G401 (cell line): ENCODE results near the gene CDK5RAP2. TPM values are rescaled to one million over a fixed set of nuclear protein-coding genes. Genes with fewer than 3 reads are reported as not detected.

Experiments used
- DNase-seq: peaks from one replicate; pipeline ENCODE4 v3.0.0-alpha.2; 2015; ENCODE audit warnings: low spot score
- in situ Hi-C: cut with HindIII; loops from 2 replicates; pipeline ENCODE4 v1.10.0; 2016; ENCODE audit warnings: low sequenced_read_pairs, mixed read lengths
- total RNA-seq: library from RNA; depleted of rRNA; stranded (reverse); fragments of >200 nt; shearing (Covaris generic); gene quantifications from 2 replicates; pipeline ENCODE4 v1.2.3, GENCODE V29; 2014

The CDK5RAP2 gene
- total RNA-seq, 1 experiment from 2014 or later: 54.8 TPM

- DNase-seq: no peak
- in situ Hi-C loops: no loop called here
Observed at GRCh38 chr9:120449566-120449965, 130.4 kb downstream of the CDK5RAP2 start.

- no peak for DNase-seq
- in situ Hi-C loops: no loop called here
Observed at GRCh38 chr9:120447959-120448500, 131.9 kb downstream of the CDK5RAP2 start.

- DNase-seq: no peak
- in situ Hi-C loops: no loop called here
Observed at GRCh38 chr9:120446671-120447070, 133.3 kb downstream of the CDK5RAP2 start.

- in situ Hi-C loops: no loop called here
Observed at GRCh38 chr9:120443976-120444375, 136.0 kb downstream of the CDK5RAP2 start.

GRCh38 chr9:120443489-120443888 lies 136.5 kb downstream of the CDK5RAP2 start:
- in situ Hi-C loops: no loop called here
- DNase-seq: no peak

More at GRCh38 chr9:120443976-120444375, 136.0 kb downstream of the CDK5RAP2 start:
- DNase-seq: no peak

- in situ Hi-C loops: no loop called here
Observed at GRCh38 chr9:120442308-120442995, 137.5 kb downstream of the CDK5RAP2 start.

GRCh38 chr9:120441426-120442307 lies 138.3 kb downstream of the CDK5RAP2 start:
- in situ Hi-C loops: no loop called here
- no peak for DNase-seq

More at GRCh38 chr9:120442308-120442995, 137.5 kb downstream of the CDK5RAP2 start:
- no peak for DNase-seq

- in situ Hi-C loops: no loop called here
- no peak for DNase-seq
Observed at GRCh38 chr9:120440791-120441190, 139.2 kb downstream of the CDK5RAP2 start.

- in situ Hi-C loops: no loop called here
- no peak for DNase-seq
Observed at GRCh38 chr9:120439926-120440325, 140.0 kb downstream of the CDK5RAP2 start.

- in situ Hi-C loops: no loop called here
- DNase-seq: peak; percentile 24
Observed at GRCh38 chr9:120438836-120439546, 141.0 kb downstream of the CDK5RAP2 start.

- in situ Hi-C loops: no loop called here
- no peak for DNase-seq
Observed at GRCh38 chr9:120438111-120438510, 141.9 kb downstream of the CDK5RAP2 start.

GRCh38 chr9:120436983-120437475 lies 142.9 kb downstream of the CDK5RAP2 start:
- DNase-seq: no peak
- in situ Hi-C loops: no loop called here

- no peak for DNase-seq
- in situ Hi-C loops: no loop called here
Observed at GRCh38 chr9:120436446-120436845, 143.5 kb downstream of the CDK5RAP2 start.

- DNase-seq: no peak
- in situ Hi-C loops: no loop called here
Observed at GRCh38 chr9:120435091-120435490, 144.9 kb downstream of the CDK5RAP2 start.

- in situ Hi-C loops: no loop called here
- DNase-seq: no peak
Observed at GRCh38 chr9:120434532-120434931, 145.4 kb downstream of the CDK5RAP2 start.

GRCh38 chr9:120433701-120434100 lies 146.3 kb downstream of the CDK5RAP2 start:
- in situ Hi-C loops: no loop called here
- DNase-seq: no peak

GRCh38 chr9:120432600-120432999 lies 147.4 kb downstream of the CDK5RAP2 start:
- DNase-seq: no peak
- in situ Hi-C loops: no loop called here

- in situ Hi-C loops: no loop called here
Observed at GRCh38 chr9:120431268-120431667, 148.7 kb downstream of the CDK5RAP2 start.

GRCh38 chr9:120424248-120424647 lies 155.7 kb downstream of the CDK5RAP2 start:
- in situ Hi-C loops: no loop called here
- no peak for DNase-seq

More at GRCh38 chr9:120431268-120431667, 148.7 kb downstream of the CDK5RAP2 start:
- DNase-seq: no peak
